OCI-LY7 (cell line): ENCODE results near the gene SPNS2. TPM values are rescaled to one million over a fixed set of nuclear protein-coding genes. Genes with fewer than 3 reads are reported as not detected.

ENCODE experiments used
- BruUV-seq: library from RNA; stranded (reverse); fragments of 400-500 nt; replicated peaks from 2 replicates; lab custom pipeline; 2021; lab: Mats Ljungman, UMichigan
- CTCF ChIA-PET: fragments of 300-600 bp; sonication (Branson Sonifier 250); formaldehyde crosslinking; loops from one replicate; lab custom pipeline; 2022; ENCODE audit warnings: antibody characterized with exemption; ENCODE audit not compliant: unreplicated experiment; lab: Charles Lee
- POLR2A ChIA-PET: fragments of 300-600 bp; sonication (Branson Sonifier 250); formaldehyde crosslinking; loops from one replicate; lab custom pipeline; 2022; ENCODE audit warnings: antibody characterized with exemption; lab: Charles Lee
- DNase-seq: peaks from one replicate; pipeline ENCODE4 v3.0.0-alpha.2; 2015; ENCODE audit warnings: low spot score
- H2AFZ ChIP-seq: fragments of 200-600 bp; sonication (generic), shearing (Covaris generic); 2 replicates; pipeline ENCODE4 v1.6.1; 2014; ENCODE audit warnings: mild to moderate bottlenecking, antibody characterized with exemption, low read length, moderate library complexity
- H3K27ac ChIP-seq: fragments of 200-600 bp; sonication (generic); 2 replicates; pipeline ENCODE4 v1.5.1; 2014; ENCODE audit warnings: mixed run types, low read depth, mild to moderate bottlenecking, moderate library complexity, low read length, inconsistent platforms; ENCODE audit not compliant: poor library complexity, severe bottlenecking
- H3K36me3 ChIP-seq: fragments of 200-600 bp; sonication (generic); 2 replicates; pipeline ENCODE4 v1.6.1; 2014; ENCODE audit warnings: mild to moderate bottlenecking, antibody characterized with exemption, low read length, moderate library complexity, mixed read lengths; ENCODE audit not compliant: insufficient read depth
- H3K4me1 ChIP-seq: fragments of 200-600 bp; sonication (generic); 2 replicates; pipeline ENCODE4 v1.5.1; 2014; ENCODE audit warnings: mild to moderate bottlenecking, low read length; ENCODE audit not compliant: insufficient read depth, poor library complexity, severe bottlenecking
- H3K4me2 ChIP-seq: fragments of 200-600 bp; sonication (generic); 2 replicates; pipeline ENCODE4 v1.6.1; 2014; ENCODE audit warnings: mild to moderate bottlenecking, low read length
- H3K4me3 ChIP-seq: fragments of 200-600 bp; sonication (generic); 2 replicates; pipeline ENCODE4 v1.5.1; 2014; ENCODE audit warnings: mild to moderate bottlenecking, low read depth, low read length; ENCODE audit not compliant: poor library complexity, severe bottlenecking
- H3K79me2 ChIP-seq: fragments of 200-600 bp; sonication (generic); 2 replicates; pipeline ENCODE4 v1.6.1; 2016; ENCODE audit warnings: low read depth, mild to moderate bottlenecking, low read length, moderate library complexity, mixed read lengths; ENCODE audit not compliant: insufficient read depth
- H3K9me2 ChIP-seq: fragments of 200-600 bp; sonication (generic); 2 replicates; pipeline ENCODE4 v1.6.1; 2016; ENCODE audit warnings: mild to moderate bottlenecking, low read length, mixed read lengths; ENCODE audit not compliant: insufficient read depth
- H3K9me3 ChIP-seq: fragments of 200-600 bp; sonication (generic); 2 replicates; pipeline ENCODE4 v1.6.1; 2014; ENCODE audit warnings: mild to moderate bottlenecking, mixed run types, low read length, mixed read lengths
- H4K20me1 ChIP-seq: fragments of 200-600 bp; sonication (generic); 2 replicates; pipeline ENCODE4 v1.6.1; 2014; ENCODE audit warnings: mild to moderate bottlenecking, antibody characterized with exemption, low read length, moderate library complexity, mixed read lengths; ENCODE audit not compliant: insufficient read depth
- EZH2phosphoT487 ChIP-seq: fragments of 200-600 bp; sonication (generic); IDR thresholded peaks from 2 replicates; pipeline ENCODE4 v1.6.1; 2018; ENCODE audit warnings: low read depth, borderline replicate concordance, mild to moderate bottlenecking, mixed run types, antibody characterized with exemption, low read length, moderate library complexity, mixed read lengths
- intact Hi-C: fragments of 100-400 bp; cut with micrococcal nuclease; formaldehyde crosslinking; loops from one replicate; pipeline ENCODE4 v1.10.0; 2022; ENCODE audit not compliant: unreplicated experiment
- total RNA-seq, 2 experiments: library from RNA; depleted of rRNA in 1 of 2; stranded (reverse); fragments of >200 nt in 1 of 2; shearing (Covaris generic) in 1 of 2; gene quantifications; 2 replicates each; pipeline ENCODE4 v1.2.3, GENCODE V29; 2014 to 2022
- TF ChIP-seq, protein P1 (sequence below): fragments of 200-600 bp; sonication (generic); conservative IDR thresholded peaks from 2 replicates; pipeline ENCODE4 v1.5.1; 2014; ENCODE audit warnings: mild to moderate bottlenecking, antibody characterized with exemption, low read length, moderate library complexity, mixed read lengths

SPNS2 gene
- total RNA-seq, 2 experiments from 2014 or later, result 1.6 to 5.4 TPM

DNA sequence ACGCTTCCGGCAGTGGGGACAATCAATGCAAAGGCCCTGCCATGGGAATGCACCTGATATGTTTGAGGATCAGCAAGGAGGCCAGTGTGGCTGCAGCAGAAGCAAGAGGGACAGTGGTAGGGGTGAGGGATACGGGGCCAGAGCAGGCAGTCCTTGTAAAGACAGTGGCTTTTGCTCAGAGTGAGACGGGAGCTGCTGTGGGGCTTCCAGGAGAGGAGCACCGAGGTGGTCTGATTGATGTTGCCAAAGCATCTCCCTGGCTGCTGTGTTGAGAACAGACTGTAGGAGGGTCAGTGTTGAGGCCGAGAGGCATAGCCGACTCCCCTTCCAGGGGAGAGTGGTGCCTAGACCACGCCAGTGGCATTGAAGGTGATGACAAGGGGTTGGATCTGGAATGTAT, 11.4 kb upstream of the SPNS2 start:
- CTCF ChIA-PET, result no interaction called here
- no peak overlapping the region for H3K4me2 ChIP-seq
- TF ChIP-seq, protein P1, sequence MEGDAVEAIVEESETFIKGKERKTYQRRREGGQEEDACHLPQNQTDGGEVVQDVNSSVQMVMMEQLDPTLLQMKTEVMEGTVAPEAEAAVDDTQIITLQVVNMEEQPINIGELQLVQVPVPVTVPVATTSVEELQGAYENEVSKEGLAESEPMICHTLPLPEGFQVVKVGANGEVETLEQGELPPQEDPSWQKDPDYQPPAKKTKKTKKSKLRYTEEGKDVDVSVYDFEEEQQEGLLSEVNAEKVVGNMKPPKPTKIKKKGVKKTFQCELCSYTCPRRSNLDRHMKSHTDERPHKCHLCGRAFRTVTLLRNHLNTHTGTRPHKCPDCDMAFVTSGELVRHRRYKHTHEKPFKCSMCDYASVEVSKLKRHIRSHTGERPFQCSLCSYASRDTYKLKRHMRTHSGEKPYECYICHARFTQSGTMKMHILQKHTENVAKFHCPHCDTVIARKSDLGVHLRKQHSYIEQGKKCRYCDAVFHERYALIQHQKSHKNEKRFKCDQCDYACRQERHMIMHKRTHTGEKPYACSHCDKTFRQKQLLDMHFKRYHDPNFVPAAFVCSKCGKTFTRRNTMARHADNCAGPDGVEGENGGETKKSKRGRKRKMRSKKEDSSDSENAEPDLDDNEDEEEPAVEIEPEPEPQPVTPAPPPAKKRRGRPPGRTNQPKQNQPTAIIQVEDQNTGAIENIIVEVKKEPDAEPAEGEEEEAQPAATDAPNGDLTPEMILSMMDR, result no peak
- H3K27ac ChIP-seq, result no peak overlapping the region
- no peaks in the 10 kb centered on the region for H3K9me3 ChIP-seq
- H3K79me2 ChIP-seq, result no peaks in the 10 kb centered on the region
- POLR2A ChIA-PET, result no interaction called here
- H3K4me3 ChIP-seq, result no peak overlapping the region
- no peak overlapping the region for H2AFZ ChIP-seq
- H3K36me3 ChIP-seq, result no peaks in the 10 kb centered on the region
- intact Hi-C loops, result no loop called here
- BruUV-seq, result no TSS peak
- peaks cover 10% of the 10 kb centered on the region for H3K4me1 ChIP-seq
- DNase-seq, result no peak
- no peaks in the 10 kb centered on the region for H3K9me2 ChIP-seq
- no peaks in the 10 kb centered on the region for H4K20me1 ChIP-seq

DNA sequence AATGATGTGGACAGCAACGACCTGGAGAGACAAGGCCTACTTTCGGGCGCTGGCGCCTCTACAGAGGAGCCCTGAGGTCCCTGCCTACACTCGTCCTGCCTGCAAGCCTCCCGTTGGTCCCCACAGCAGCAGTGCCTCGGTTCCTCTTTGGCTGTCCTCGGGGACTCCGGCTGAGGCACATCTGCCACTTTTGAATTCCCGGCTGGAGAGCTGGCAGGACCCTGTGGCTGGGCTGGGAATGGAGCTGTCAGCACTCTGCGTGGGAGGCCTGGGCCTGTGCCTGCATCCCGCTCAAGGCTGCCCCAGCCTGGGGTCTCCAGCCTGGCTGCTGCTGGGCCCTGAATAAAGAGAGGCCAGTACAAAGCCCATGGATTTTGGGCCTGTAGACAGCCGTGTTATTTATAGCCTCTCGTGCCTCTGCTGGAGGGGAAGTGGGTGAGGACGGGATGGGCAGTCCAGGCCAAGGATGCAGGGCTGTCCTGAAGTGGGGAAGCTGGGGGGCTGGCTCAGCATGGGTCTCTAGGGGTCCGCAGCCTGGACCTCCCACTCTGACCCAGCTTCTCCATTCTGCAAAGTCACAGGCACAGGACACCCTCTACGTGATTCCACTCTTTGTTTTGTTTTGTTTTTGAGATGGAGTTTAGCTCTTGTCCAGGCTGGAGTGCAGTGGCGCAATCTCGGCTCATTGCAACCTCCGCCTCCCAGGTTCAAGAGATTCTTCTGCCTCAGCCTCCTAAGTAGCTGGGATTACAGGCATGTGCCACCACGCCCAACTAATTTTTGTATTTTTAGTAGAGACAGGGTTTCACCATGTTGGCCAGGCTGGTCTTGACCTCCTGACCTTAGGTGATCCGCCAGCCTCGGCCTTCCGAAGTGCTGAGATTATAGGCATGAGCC, 10.6 kb upstream of the SPNS2 start:
- BruUV-seq, result no TSS peak
- intact Hi-C loops, result no loop called here
- H3K27ac ChIP-seq, result no peak overlapping the region
- no peak overlapping the region for H3K4me3 ChIP-seq
- TF ChIP-seq, protein P1, result no peak
- TF ChIP-seq EZH2phosphoT487, result no peak
- no peak overlapping the region for H2AFZ ChIP-seq
- no peaks in the 10 kb centered on the region for H3K36me3 ChIP-seq
- no peaks in the 10 kb centered on the region for H3K79me2 ChIP-seq
- ChIA-PET CTCF (no interaction called here), POLR2A (no interaction called here)
- peaks cover 17% of the 10 kb centered on the region for H3K4me1 ChIP-seq
- H3K4me2 ChIP-seq, result no peak overlapping the region
- H3K9me2 ChIP-seq, result no peaks in the 10 kb centered on the region
- no peaks in the 10 kb centered on the region for H4K20me1 ChIP-seq
- DNase-seq, result no peak
- no peaks in the 10 kb centered on the region for H3K9me3 ChIP-seq

- TF ChIP-seq, protein P1, result no peak
- TF ChIP-seq EZH2phosphoT487, result no peak
- POLR2A ChIA-PET, result interaction anchor here (0.6 kb wide), 1 partner anchor 103 kb away, joined by 4 read pairs; no protein-coding TSS in a partner anchor
- intact Hi-C loops, result no loop called here
These were observed 9.6 kb upstream of the SPNS2 start for GRCh38 chr17:4488989-4489595.

More at GRCh38 chr17:4488989-4489595, 9.6 kb upstream of the SPNS2 start:
- H4K20me1 ChIP-seq, result no peaks in the 10 kb centered on the region
- H3K27ac ChIP-seq, result no peak overlapping the region
- DNase-seq, result no peak
- H3K4me2 ChIP-seq, result no peak overlapping the region
- no peaks in the 10 kb centered on the region for H3K79me2 ChIP-seq
- no TSS peak for BruUV-seq
- no peaks in the 10 kb centered on the region for H3K9me2 ChIP-seq
- no peak overlapping the region for H3K4me3 ChIP-seq
- H3K4me1 ChIP-seq, result peaks cover 22% of the 10 kb centered on the region
- CTCF ChIA-PET, result no interaction called here
- H3K9me3 ChIP-seq, result no peaks in the 10 kb centered on the region
- no peak overlapping the region for H2AFZ ChIP-seq
- H3K36me3 ChIP-seq, result no peaks in the 10 kb centered on the region
